GM18951 (cell line): Measurements from ENCODE around the gene PRPF40B.

Source experiments
- POLR2A ChIP-seq: IDR thresholded peaks from 4 replicates; pipeline ENCODE4 v1.6.1; 2011; ENCODE audit warnings: mild to moderate bottlenecking; ENCODE audit not compliant: insufficient read length, insufficient read depth; ENCODE audit errors: extremely low read depth
- in situ Hi-C: fragments of 300-500 bp; cut with MboI; formaldehyde crosslinking; loops from one replicate; pipeline ENCODE4 v1.12.0; 2022; ENCODE audit warnings: low sequenced_read_pairs, mixed read lengths, inconsistent platforms; ENCODE audit not compliant: unreplicated experiment

The PRPF40B gene

DNA sequence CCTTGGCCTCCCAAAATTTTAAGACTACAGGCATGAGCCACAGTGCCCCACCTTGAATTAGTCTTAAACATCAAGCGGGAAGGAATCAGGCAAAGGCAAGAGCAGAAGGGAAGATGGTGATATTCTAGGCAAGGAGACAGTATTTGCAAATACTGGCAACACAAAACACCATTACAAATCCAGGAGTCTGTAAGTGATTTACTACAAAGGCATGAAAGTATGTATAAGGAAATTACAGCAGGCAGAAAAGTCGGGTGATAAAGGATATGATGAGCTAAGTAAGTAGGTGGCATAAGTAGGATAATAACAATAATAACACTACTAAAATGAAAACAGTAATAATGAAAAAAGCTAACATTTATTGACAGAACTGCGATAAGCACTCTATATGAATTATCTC, 55.4 kb downstream of the PRPF40B start:
- no peak for TF ChIP-seq POLR2A
- in situ Hi-C loops: no loop called here

DNA sequence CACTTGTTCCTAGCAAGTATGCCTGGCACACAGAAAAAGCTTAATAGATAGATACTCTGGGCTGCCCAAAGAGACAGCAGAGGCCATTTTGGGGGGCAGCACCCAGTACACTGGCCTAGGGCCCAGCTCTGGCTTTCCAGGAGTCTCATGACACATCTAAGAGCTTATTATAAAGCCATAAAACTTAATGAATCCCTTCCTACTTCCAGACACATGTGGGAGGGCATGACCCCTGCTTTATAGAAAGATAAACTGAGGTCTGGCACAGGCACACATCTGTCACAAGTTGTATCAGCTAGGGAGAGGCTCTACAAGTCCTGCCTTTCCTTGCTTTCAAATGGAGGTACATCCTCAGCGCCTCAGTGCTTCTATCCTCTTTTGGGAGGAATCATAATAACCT, 56.7 kb downstream of the PRPF40B start:
- no peak for TF ChIP-seq POLR2A
- in situ Hi-C loops: no loop called here

DNA sequence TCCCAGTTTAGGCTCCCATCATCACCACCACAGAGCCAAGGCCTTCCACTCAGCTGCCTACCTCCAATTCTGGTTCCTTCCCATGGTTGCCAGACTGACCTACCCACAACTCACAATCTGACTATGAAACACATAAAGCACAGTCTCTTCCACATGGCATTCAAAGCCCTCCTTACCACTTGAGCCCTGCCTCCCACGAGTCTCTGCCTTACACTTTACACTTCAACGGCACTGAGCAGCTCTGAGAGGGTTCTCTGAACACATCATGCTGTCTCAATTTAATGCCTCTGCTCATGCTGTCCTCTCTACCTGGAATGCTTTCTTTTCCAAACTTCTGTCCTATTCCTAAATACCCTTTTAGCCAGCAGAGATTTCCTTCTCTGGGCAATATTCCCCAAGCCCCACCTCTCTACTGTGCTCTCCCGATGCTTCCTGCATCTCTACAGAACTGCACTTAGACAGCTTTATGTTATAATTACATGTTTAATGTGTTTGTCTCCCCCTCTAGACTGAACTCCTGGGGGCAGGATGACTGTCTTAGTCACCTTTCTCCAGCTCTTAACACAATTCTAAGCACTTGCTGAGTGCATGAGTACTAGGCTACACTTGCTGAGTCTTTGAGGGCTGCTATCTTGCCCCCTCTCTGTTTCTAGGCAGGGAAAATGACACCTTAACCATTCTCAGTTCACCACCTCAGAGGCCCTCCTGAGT, 60.4 kb downstream of the PRPF40B start:
- in situ Hi-C loops: no loop called here
- TF ChIP-seq POLR2A: no peak

DNA sequence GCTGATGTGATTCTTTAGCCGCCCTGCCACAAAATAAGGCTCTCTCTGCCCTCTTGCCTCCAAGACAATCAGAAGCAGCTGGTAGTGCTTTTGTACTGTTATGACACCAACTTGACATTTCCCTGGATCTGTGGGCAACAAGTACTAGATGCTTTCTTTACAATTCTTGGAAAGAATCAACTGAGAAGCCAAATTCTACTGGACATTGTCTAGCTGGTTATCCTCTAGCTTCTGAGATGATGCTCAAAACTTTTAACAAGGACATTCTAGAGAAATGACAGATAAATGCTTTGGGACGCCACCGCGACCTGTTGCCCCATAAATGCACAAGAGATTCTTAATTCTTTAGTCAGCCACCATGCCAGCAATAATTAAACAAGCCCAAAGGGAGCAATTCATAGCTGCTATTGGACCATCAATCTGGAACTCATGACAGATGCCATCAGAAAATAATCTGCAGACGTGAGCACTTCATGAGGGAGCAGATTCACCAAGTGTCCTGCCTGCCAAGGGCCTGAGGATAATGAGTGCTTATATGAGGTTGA, 61.0 kb downstream of the PRPF40B start:
- TF ChIP-seq POLR2A: no peak
- in situ Hi-C loops: no loop called here

DNA sequence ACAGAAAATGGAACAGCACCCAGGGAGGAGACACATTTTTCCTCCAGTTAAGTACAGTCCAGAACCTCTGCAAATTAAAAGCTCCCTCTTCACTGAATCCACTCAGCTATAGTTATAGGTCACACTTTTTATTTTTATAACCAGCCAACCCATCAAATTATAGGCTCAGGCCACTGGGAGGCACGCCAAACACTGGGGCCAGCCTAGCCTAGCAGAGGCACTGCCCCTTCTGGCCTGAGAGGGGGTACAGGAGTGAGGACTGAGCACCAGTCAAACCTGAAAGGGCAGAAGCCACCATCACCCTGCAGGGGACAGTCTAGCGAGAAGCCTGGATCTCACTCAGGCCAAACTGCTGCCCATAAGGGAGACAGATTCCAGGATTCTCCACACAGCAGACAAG, 64.6 kb downstream of the PRPF40B start:
- no peak for TF ChIP-seq POLR2A
- in situ Hi-C loops: no loop called here

DNA sequence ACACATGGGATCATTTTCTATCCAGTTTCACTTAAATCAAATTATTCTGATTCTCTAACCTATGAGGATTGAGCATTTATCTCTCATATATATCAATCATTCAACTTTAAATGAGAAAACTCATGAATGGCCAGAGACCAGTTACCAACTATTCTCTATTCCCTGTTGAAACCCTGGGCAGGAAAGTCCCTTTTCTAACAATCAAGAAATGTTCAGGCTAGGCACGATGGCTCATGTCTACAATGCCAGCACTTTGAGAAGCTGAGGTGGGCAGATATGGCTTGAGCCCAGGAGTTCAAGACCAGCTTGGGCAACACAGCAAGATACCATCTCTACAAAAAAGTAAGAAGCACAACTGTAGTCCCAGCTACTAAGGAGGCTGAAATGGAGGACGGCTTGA, 65.9 kb downstream of the PRPF40B start:
- no peak for TF ChIP-seq POLR2A
- in situ Hi-C loops: no loop called here

DNA sequence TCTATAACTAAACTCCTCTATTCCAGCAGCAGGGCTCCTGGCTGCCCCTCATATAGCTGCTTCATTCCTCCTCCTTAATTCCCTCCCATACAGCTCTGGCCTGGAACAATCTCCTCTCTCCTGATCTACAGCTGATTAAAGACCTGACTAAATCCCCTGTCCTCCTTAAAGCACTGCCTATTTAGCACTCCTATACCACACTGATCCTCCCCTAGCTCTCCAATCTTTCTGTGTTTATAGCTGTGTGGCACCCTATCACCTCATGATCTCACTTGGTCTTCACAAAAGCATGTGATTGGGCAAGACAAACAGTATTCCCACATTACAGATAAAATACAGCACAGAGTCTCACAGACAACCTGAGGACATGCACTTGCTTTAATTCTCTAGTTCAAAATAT, 66.4 kb downstream of the PRPF40B start:
- no peak for TF ChIP-seq POLR2A
- in situ Hi-C loops: no loop called here

DNA sequence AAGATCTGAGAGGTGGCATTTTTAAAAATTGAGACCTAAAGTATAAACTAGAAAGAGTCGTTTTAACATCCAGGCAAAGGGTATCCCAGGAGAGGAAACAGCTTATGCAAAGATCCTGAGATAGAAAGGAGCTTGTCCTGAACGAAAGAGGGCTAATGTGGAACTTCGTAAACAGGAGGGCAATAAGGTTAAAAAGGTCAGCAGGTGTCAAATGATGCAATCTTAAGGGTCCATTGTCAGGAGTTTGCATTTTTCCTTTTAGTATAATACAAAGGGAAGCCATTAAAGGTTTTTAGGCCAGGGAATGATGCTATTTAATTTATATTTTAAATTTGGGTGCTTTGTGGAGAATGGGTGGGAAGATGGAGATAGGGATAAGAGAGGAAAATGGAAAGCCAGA, 69.5 kb downstream of the PRPF40B start:
- TF ChIP-seq POLR2A: no peak
- in situ Hi-C loops: no loop called here

DNA sequence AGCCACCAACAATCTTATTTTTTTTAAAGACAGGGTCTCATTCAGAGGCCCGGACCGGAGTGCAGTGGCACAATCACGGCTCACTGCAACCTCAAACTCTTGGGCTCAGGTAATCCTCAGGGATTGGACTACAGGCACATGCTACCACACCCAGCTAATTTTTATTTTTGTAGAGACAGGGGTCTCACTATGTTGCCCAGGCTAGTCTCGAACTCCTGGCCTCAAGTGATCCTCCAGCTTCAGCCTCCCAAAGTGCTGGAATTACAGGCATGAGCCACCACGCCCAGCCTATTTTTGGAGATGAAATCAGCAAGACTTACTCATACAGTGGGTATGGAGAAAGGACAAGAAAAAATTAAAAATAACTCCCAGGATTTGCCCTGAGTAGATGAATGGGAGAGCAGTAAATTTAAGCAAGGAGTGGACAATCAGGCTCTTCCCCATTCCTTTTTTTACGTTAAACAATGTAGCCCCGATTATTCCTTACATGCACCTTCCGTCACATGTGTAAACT, 70.6 kb downstream of the PRPF40B start:
- TF ChIP-seq POLR2A: no peak
- in situ Hi-C loops: no loop called here
